GM18870 (cell line): Measurements from ENCODE around the gene TRIM5.
A peak's percentile ranks its signal among the peaks of the same experiment; 100 is the strongest.

Experiments
- ATAC-seq: cut with Tn5 transposase; IDR thresholded peaks from one replicate; pipeline ENCODE4 v1.9.1; 2021; ENCODE audit warnings: moderate library complexity; ENCODE audit not compliant: unreplicated experiment

Gene TRIM5

GRCh38 chr11:5625281-5625680 is 59.6 kb downstream of the TRIM5 start:
- peak; percentile 1 for ATAC-seq

DNA sequence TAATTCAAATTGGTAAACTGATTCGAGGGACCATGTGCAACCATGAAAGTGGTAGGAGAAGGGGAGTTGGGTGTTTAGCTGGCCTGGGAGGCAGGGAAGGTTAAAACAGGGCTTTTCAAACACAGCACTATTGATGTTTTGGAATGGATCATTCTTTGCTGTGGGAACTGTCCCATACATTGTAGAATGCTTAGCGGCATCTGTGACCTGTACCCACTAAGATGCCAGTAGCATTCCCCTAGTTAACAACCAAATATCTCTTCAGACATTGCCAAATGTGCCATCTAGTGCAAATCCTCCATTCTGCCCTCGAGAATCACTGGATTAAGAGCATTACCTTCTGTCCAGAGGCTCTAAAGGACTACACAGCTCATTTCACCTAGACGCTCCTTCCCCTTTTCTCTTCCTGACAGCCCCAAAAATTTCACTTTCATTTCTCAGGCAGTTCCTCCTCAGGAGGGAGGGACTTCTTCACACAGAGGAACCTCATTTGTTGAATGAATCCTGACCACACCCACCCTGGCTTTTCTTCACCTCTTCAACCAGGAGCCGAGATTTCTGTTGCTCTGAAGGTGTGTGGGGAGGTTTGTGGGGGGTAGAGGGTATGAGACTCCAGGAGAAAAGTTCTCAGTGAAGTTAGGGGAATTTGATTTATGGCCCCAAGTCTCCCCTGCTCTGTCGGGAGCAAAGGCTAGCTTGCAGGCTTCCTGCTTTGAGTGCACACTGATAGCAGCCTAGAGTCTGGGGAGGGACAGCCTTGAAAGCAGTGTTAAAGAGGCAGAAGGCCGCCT is 60.2 kb downstream of the TRIM5 start, which contains the start of gene TRIM34:
TSS of gene TRIM34 (plus strand) at position 513 of the 791 bp plus-strand sequence. CDS start 7,331 bp downstream, outside the sequence.
- ATAC-seq: peak; percentile 98

- no peak for ATAC-seq
These were observed 62.1 kb downstream of the TRIM5 start for GRCh38 chr11:5622802-5623201.

DNA sequence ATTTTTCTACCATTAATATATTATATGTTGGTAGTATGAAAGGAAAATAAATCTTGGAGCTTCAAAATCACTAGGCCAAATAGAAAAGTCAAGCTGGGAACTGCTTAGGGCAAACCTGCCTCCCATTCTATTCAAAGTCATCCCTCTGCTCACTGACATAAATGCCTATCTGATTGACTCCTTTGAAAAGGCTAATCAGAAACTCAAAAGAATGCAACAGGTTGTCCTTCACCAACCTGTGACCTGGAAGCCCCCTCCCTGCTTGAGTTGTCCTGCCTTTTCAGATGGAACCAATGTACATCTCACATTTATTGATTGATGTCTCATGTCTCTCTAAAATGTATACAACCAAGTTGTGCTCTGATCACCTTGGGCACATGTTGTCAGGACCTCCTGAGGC is 63.3 kb downstream of the TRIM5 start:
- ATAC-seq: no peak

DNA sequence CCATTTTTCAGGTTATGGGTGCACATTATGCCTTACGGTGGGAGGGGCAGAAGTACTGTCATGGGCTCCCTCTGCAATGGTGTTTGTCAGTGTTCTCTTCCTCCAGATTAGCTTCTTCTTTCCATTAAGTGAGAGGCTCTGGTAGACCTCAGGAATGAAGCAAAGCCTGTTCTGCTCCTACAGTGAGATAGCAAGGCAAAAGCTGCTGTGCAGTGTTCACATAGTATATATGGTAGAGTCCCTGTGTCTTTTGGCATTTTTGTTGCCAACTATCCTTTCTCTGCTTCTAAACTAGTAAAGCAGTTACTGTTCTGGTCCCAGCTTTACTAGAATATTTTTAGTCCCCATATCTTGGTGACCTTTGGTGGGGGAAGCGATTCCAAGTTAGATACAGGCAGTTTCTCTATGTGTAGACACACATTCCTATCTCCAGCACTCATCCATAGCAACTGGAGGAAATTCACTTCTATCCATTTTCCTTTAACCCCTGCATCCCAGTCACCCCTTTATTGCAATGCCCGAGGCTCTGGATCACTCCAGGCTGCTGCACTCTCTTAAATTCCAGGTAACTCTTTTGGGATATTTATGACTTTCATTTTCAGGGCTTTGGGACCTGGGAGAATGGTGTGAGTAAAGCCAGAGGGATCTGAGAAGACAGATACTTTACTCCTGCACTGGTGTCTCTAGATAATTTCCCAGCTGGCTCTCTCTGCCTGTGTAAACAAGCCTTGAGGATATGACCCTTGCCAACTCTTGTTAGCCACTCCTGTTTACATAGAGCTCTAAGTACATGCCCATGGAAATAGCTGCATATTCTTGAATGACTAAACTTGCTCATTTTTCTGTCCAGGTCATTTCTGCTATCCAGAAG is 64.0 kb downstream of the TRIM5 start:
- no peak for ATAC-seq

GRCh38 chr11:5618807-5619206 is 66.1 kb downstream of the TRIM5 start:
- ATAC-seq: no peak
